Measurements from ENCODE around the gene NXPH1. TPM values are rescaled to one million over a fixed set of nuclear protein-coding genes. Genes with fewer than 3 reads are reported as not detected.

Gene NXPH1
- total RNA-seq, 2 donors from 2014 or later = 0.24 TPM; not detected in 1

DNA sequence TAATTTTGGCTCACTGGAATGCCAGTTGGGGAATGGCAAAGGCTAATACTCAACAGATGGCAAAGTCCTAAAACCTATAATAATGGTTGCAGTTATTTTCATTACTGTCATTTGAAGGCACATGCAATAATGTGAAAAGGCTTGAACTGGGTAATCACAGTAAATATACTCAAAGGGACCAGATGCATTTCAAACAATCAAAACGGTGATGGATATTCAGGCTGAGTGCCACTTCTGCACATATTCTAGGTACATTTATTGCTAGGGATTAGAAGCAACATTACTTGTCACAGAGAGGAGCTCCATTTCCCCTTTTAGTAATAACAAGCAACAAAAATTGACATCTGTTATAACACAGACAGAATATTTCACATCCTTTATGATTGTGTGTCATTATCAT, 171.8 kb downstream of the NXPH1 start:
- Histone ChIP-seq H3K9ac (ENCODE audit: extremely low read depth, low read length, poor library complexity, severe bottlenecking) (no peak overlapping the region), H3K27me3 (ENCODE audit: control insufficient read depth, insufficient read depth, low read length, poor library complexity, severe bottlenecking) (no peaks in the 10 kb centered on the region), H3K4me1 (ENCODE audit: control insufficient read depth, insufficient read depth, low read length) (no peaks in the 10 kb centered on the region), H3K4me3 (ENCODE audit: low read length) (no peak overlapping the region), H3K27ac (ENCODE audit: low read depth, low read length) (no peak overlapping the region), H3K36me3 (ENCODE audit: control insufficient read depth, insufficient read depth, low read length) (no peaks in the 10 kb centered on the region), H3K9me3 (ENCODE audit: control insufficient read depth, low read length) (no peaks in the 10 kb centered on the region)
- DNase-seq = no peak
- TF ChIP-seq, protein P1, sequence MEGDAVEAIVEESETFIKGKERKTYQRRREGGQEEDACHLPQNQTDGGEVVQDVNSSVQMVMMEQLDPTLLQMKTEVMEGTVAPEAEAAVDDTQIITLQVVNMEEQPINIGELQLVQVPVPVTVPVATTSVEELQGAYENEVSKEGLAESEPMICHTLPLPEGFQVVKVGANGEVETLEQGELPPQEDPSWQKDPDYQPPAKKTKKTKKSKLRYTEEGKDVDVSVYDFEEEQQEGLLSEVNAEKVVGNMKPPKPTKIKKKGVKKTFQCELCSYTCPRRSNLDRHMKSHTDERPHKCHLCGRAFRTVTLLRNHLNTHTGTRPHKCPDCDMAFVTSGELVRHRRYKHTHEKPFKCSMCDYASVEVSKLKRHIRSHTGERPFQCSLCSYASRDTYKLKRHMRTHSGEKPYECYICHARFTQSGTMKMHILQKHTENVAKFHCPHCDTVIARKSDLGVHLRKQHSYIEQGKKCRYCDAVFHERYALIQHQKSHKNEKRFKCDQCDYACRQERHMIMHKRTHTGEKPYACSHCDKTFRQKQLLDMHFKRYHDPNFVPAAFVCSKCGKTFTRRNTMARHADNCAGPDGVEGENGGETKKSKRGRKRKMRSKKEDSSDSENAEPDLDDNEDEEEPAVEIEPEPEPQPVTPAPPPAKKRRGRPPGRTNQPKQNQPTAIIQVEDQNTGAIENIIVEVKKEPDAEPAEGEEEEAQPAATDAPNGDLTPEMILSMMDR (conservative IDR thresholded peaks at IDR 0.05) = no peak
- Mint-ChIP-seq H3K9me3 (no peaks in the 10 kb centered on the region), H3K4me1 (peaks cover 2% of the 10 kb centered on the region), H3K4me3 (no peak overlapping the region), H3K36me3 (ENCODE audit: low read depth) (no peaks in the 10 kb centered on the region), H3K27ac (no peak overlapping the region), H3K27me3 (ENCODE audit: insufficient read depth) (no peaks in the 10 kb centered on the region)
- WGBS, 2 experiments (ENCODE audit: insufficient coverage in 1 of 2, insufficient read length in 1 of 2) = 82 to 93% methylated on average over 1 of the region's 1 CpG

DNA sequence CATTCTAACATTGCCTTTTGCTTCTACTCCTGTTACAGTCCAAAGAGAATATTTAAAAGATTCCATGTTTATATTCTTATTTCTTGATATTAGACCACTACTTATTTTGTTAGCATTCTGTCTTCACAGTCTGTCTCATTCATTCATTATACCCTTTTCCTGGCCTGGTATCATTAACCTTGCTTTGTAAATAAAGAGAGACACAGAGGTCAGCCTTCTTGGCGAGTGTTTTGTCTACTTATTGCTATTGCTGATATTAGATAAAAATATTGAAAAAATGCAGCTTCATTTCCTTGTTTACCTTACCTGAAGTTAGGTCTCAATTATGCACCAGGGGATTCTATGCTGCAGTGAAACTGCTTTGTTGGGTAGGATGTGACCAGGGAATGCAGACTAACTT, 179.2 kb downstream of the NXPH1 start:
- H3K4me1 Mint-ChIP-seq = peaks cover 4% of the 10 kb centered on the region
- TF ChIP-seq, protein P1 (conservative IDR thresholded peaks at IDR 0.05) = no peak
- no peaks in the 10 kb centered on the region for H3K36me3 ChIP-seq (ENCODE audit: control insufficient read depth, insufficient read depth, low read length)
- no peak overlapping the region for H3K27ac ChIP-seq (ENCODE audit: low read depth, low read length)
- H3K27me3 Mint-ChIP-seq (ENCODE audit: insufficient read depth) = no peaks in the 10 kb centered on the region
- DNase-seq = no peak
- H3K9ac ChIP-seq (ENCODE audit: extremely low read depth, low read length, poor library complexity, severe bottlenecking) = no peak overlapping the region
- H3K27ac Mint-ChIP-seq = no peak overlapping the region
- no peak overlapping the region for H3K4me3 Mint-ChIP-seq
- H3K4me1 ChIP-seq (ENCODE audit: control insufficient read depth, insufficient read depth, low read length) = no peaks in the 10 kb centered on the region
- no peaks in the 10 kb centered on the region for H3K9me3 ChIP-seq (ENCODE audit: control insufficient read depth, low read length)
- no peaks in the 10 kb centered on the region for H3K27me3 ChIP-seq (ENCODE audit: control insufficient read depth, insufficient read depth, low read length, poor library complexity, severe bottlenecking)
- 86% methylated on average over 1 of the region's 1 CpG; no CpG with 5 or more reads in 1 of the 2 experiments for WGBS, 2 experiments (ENCODE audit: insufficient coverage in 1 of 2, insufficient read length in 1 of 2)
- H3K36me3 Mint-ChIP-seq (ENCODE audit: low read depth) = no peaks in the 10 kb centered on the region
- no peaks in the 10 kb centered on the region for H3K9me3 Mint-ChIP-seq
- H3K4me3 ChIP-seq (ENCODE audit: low read length) = no peak overlapping the region

DNA sequence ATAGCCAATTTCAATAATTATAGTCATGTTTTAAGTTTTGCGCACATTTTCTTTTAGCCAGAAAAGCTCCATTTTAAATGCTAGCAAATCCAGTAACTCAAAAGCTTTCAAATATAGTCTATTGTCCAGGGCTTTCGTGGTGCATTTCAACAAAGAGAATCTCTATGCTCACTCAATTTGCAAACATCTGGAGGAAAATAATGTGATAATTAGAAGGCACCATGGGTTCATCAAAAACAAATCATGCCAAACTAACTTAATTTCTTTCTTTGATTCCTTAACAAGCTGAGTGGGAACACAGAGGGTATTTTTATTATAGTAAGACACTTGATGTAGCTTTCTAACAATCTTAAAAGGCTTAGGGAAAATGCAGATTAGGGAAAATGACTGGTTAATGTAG, 179.8 kb downstream of the NXPH1 start:
- H3K36me3 ChIP-seq (ENCODE audit: control insufficient read depth, insufficient read depth, low read length) = no peaks in the 10 kb centered on the region
- WGBS, 2 experiments (ENCODE audit: insufficient coverage in 1 of 2, insufficient read length in 1 of 2) = 88 to 100% methylated on average over 1 to 2 of the region's 2 CpGs
- Mint-ChIP-seq H3K4me3 (no peak overlapping the region), H3K4me1 (peaks cover 4% of the 10 kb centered on the region), H3K36me3 (ENCODE audit: low read depth) (no peaks in the 10 kb centered on the region), H3K27me3 (ENCODE audit: insufficient read depth) (no peaks in the 10 kb centered on the region), H3K9me3 (no peaks in the 10 kb centered on the region), H3K27ac (no peak overlapping the region)
- no peak overlapping the region for H3K27ac ChIP-seq (ENCODE audit: low read depth, low read length)
- no peaks in the 10 kb centered on the region for H3K27me3 ChIP-seq (ENCODE audit: control insufficient read depth, insufficient read depth, low read length, poor library complexity, severe bottlenecking)
- H3K9ac ChIP-seq (ENCODE audit: extremely low read depth, low read length, poor library complexity, severe bottlenecking) = no peak overlapping the region
- TF ChIP-seq, protein P1 (conservative IDR thresholded peaks at IDR 0.05) = no peak
- H3K9me3 ChIP-seq (ENCODE audit: control insufficient read depth, low read length) = no peaks in the 10 kb centered on the region
- no peaks in the 10 kb centered on the region for H3K4me1 ChIP-seq (ENCODE audit: control insufficient read depth, insufficient read depth, low read length)
- H3K4me3 ChIP-seq (ENCODE audit: low read length) = no peak overlapping the region
- no peak for DNase-seq
